ENCODE measurements around the gene SPATA20. TPM values are rescaled to one million over a fixed set of nuclear protein-coding genes. Genes with fewer than 3 reads are reported as not detected.

The SPATA20 gene
- total and polyA plus RNA-seq, 2 of the 13 experiments (the other 11 are each of a cell fraction or from before 2014, with no cell fraction given), result 36.1 to 64.8 TPM

GRCh38 chr17:50542795-50543774, 3.9 kb upstream of the SPATA20 start (continued):
- TF ChIP-seq ELF4 (CRISPR knock-in tag; IDR thresholded peaks at IDR 0.05; ENCODE audit: borderline replicate concordance) (no peak), ASH2L (IDR thresholded peaks at IDR 0.05; ENCODE audit: insufficient read length, low read depth, low read length) (no peak), ZBTB8A (CRISPR knock-in tag; IDR thresholded peaks at IDR 0.05; ENCODE audit: borderline replicate concordance, low read depth) (no peak), SNRNP70 (IDR thresholded peaks at IDR 0.05; ENCODE audit: low read depth, low read length) (no peak), GATA4 (IDR thresholded peaks at IDR 0.05; ENCODE audit: borderline replicate concordance, low read depth) (peak; percentile 72; the same call in 1 of the 2 replicates), MAF1 (CRISPR knock-in tag; IDR thresholded peaks at IDR 0.05; ENCODE audit: borderline replicate concordance) (no peak), ZNF546 (CRISPR knock-in tag; conservative IDR thresholded peaks at IDR 0.05) (no peak), CSRNP1 (CRISPR knock-in tag; IDR thresholded peaks at IDR 0.05) (peak; percentile 61; the same call in 1 of the 2 replicates), NR3C1 (CRISPR knock-in tag; IDR thresholded peaks at IDR 0.05) (no peak), HINFP (CRISPR knock-in tag; IDR thresholded peaks at IDR 0.05; ENCODE audit: low read depth) (no peak), NFKBIZ (CRISPR knock-in tag; IDR thresholded peaks at IDR 0.05) (0 out of 2 replicates have a peak, but pooled peaks have one; percentile 75), RFXAP (CRISPR knock-in tag; IDR thresholded peaks at IDR 0.05; ENCODE audit: borderline replicate concordance) (0 out of 2 replicates have a peak, but pooled peaks have one; percentile 72), IKZF4 (CRISPR knock-in tag; IDR thresholded peaks at IDR 0.05; ENCODE audit: borderline replicate concordance, low read depth, not compliant biosample characterization) (no peak), GABPA (IDR thresholded peaks at IDR 0.05; ENCODE audit: low read depth, low read length) (no peak), GABPA (CRISPR knock-in tag; IDR thresholded peaks at IDR 0.05; ENCODE audit: low read depth) (no peak), NONO (IDR thresholded peaks at IDR 0.05) (no peak), NONO (CRISPR knock-in tag; conservative IDR thresholded peaks at IDR 0.05) (peak; percentile 78), HOMEZ (CRISPR knock-in tag; IDR thresholded peaks at IDR 0.05; ENCODE audit: low read depth) (0 out of 2 replicates have a peak, but pooled peaks have one; percentile 52), MEF2D (CRISPR knock-in tag; IDR thresholded peaks at IDR 0.05) (peak; percentile 83; the same call in 1 of the 2 replicates), NFIB (CRISPR knock-in tag; IDR thresholded peaks at IDR 0.05; ENCODE audit: borderline replicate concordance) (no peak), PCBP2 (optimal IDR thresholded peaks at IDR 0.05; ENCODE audit: low read depth, low read length, poor library complexity, severe bottlenecking) (no peak), DMAP1 (CRISPR knock-in tag; IDR thresholded peaks at IDR 0.05) (peak; percentile 74; the same call in 1 of the 2 replicates)
- TF ChIP-seq, protein P1, sequence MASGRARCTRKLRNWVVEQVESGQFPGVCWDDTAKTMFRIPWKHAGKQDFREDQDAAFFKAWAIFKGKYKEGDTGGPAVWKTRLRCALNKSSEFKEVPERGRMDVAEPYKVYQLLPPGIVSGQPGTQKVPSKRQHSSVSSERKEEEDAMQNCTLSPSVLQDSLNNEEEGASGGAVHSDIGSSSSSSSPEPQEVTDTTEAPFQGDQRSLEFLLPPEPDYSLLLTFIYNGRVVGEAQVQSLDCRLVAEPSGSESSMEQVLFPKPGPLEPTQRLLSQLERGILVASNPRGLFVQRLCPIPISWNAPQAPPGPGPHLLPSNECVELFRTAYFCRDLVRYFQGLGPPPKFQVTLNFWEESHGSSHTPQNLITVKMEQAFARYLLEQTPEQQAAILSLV (CRISPR knock-in tag; IDR thresholded peaks at IDR 0.05; ENCODE audit: borderline replicate concordance), result peak; percentile 84

All from HepG2 (cell line).